RKO (cell line): ENCODE data around the gene FZD1.

ENCODE experiments used
- DNase-seq: peaks from one replicate; pipeline ENCODE4 v3.0.0-alpha.2; 2016; ENCODE audit warnings: low spot score

Gene FZD1

DNA sequence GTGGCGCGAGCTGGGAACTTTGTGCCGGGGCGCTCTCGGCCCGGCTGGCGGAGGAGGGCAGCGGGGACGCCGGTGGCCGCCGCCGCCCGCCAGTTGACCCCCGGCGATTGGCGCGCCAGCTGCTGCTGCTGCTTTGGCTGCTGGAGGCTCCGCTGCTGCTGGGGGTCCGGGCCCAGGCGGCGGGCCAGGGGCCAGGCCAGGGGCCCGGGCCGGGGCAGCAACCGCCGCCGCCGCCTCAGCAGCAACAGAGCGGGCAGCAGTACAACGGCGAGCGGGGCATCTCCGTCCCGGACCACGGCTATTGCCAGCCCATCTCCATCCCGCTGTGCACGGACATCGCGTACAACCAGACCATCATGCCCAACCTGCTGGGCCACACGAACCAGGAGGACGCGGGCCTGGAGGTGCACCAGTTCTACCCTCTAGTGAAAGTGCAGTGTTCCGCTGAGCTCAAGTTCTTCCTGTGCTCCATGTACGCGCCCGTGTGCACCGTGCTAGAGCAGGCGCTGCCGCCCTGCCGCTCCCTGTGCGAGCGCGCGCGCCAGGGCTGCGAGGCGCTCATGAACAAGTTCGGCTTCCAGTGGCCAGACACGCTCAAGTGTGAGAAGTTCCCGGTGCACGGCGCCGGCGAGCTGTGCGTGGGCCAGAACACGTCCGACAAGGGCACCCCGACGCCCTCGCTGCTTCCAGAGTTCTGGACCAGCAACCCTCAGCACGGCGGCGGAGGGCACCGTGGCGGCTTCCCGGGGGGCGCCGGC, 870 bp downstream of the FZD1 start:
- DNase-seq: peak; percentile 53

DNA sequence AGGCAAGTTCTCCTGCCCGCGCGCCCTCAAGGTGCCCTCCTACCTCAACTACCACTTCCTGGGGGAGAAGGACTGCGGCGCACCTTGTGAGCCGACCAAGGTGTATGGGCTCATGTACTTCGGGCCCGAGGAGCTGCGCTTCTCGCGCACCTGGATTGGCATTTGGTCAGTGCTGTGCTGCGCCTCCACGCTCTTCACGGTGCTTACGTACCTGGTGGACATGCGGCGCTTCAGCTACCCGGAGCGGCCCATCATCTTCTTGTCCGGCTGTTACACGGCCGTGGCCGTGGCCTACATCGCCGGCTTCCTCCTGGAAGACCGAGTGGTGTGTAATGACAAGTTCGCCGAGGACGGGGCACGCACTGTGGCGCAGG, 1.4 kb downstream of the FZD1 start:
- DNase-seq: no peak

DNA sequence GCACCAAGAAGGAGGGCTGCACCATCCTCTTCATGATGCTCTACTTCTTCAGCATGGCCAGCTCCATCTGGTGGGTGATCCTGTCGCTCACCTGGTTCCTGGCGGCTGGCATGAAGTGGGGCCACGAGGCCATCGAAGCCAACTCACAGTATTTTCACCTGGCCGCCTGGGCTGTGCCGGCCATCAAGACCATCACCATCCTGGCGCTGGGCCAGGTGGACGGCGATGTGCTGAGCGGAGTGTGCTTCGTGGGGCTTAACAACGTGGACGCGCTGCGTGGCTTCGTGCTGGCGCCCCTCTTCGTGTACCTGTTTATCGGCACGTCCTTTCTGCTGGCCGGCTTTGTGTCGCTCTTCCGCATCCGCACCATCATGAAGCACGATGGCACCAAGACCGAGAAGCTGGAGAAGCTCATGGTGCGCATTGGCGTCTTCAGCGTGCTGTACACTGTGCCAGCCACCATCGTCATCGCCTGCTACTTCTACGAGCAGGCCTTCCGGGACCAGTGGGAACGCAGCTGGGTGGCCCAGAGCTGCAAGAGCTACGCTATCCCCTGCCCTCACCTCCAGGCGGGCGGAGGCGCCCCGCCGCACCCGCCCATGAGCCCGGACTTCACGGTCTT, 1.9 kb downstream of the FZD1 start:
- DNase-seq: no peak

DNA sequence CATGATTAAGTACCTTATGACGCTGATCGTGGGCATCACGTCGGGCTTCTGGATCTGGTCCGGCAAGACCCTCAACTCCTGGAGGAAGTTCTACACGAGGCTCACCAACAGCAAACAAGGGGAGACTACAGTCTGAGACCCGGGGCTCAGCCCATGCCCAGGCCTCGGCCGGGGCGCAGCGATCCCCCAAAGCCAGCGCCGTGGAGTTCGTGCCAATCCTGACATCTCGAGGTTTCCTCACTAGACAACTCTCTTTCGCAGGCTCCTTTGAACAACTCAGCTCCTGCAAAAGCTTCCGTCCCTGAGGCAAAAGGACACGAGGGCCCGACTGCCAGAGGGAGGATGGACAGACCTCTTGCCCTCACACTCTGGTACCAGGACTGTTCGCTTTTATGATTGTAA, 2.5 kb downstream of the FZD1 start:
- no peak for DNase-seq

DNA sequence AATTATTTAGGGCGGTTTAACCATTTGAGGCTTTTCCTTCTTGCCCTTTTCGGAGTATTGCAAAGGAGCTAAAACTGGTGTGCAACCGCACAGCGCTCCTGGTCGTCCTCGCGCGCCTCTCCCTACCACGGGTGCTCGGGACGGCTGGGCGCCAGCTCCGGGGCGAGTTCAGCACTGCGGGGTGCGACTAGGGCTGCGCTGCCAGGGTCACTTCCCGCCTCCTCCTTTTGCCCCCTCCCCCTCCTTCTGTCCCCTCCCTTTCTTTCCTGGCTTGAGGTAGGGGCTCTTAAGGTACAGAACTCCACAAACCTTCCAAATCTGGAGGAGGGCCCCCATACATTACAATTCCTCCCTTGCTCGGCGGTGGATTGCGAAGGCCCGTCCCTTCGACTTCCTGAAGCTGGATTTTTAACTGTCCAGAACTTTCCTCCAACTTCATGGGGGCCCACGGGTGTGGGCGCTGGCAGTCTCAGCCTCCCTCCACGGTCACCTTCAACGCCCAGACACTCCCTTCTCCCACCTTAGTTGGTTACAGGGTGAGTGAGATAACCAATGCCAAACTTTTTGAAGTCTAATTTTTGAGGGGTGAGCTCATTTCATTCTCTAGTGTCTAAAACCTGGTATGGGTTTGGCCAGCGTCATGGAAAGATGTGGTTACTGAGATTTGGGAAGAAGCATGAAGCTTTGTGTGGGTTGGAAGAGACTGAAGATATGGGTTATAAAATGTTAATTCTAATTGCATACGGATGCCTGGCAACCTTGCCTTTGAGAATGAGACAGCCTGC, 3.1 kb downstream of the FZD1 start:
- DNase-seq: no peak

DNA sequence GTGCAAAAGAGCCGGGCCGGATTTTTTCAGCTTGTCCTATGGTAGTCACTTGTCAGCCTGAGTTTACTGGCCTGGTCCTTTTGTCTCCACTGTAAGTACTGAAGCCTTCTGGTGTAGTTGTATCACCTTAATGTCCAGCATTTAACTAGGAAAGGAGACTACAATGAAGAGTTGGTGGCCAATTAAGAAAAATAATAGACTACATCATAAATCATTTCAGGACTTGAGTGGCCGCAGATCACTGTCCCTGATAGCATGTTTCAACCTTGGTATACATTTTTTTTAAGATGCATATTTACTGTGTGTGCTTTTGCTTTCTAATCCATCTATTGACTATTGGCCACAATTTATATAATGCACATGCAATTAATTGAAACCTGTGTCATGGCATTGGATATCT, 6.1 kb downstream of the FZD1 start:
- DNase-seq: no peak

DNA sequence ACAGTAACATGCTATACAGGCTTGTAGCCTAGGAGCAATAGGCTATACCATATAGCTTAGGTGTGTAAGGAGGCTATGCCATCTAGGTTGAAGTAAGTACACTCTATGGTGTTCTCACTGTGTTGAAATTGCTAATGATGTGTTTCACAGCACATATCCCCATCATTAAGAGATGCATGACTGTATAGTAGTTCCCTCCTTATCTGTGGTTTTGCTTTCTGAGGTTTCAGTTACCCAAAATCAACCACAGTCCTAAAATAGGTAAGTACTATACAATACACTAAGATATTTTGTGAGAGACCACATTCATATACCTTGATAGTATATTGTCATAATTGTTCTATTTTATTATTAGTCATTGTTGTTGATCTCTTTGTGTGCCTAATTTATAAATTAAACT, 12.7 kb downstream of the FZD1 start:
- no peak for DNase-seq

DNA sequence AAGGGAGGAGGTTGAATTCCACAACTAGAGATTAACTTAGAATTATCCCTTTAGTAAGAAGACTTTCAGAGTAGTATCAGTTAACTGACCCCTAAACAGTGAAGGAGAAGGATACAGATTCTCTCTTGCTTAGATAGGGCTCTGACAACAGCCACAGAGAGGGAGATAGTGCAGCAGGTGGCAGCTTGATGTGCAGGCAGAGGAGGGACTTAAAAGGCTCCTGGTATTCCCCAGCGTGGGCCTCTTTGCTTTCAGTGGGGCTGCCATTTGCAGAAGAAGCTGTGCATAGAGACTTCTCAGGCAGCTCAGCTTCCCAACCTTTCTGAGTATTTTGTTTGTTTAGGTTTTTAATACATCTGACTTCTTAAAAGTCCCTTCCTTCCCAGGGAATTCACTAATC, 16.0 kb downstream of the FZD1 start:
- DNase-seq: no peak

DNA sequence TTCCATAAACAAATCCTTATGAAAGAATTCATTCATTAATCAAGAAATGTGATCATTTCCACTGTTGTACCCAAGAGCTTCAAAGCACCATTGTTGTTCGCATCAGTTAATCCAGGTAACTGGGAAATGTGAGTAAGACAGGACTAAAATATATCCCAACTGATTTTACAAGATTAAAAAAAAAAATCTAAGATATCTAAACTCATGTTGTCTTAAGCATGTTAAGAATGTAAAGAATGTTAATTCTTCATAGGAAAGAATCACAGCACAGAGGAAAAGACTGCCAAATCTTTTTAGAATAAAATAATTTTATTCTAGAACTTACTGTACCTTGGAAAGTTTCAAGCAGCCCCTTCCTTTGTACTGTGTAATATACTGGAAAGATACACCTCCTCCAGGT, 16.4 kb downstream of the FZD1 start:
- DNase-seq: no peak

DNA sequence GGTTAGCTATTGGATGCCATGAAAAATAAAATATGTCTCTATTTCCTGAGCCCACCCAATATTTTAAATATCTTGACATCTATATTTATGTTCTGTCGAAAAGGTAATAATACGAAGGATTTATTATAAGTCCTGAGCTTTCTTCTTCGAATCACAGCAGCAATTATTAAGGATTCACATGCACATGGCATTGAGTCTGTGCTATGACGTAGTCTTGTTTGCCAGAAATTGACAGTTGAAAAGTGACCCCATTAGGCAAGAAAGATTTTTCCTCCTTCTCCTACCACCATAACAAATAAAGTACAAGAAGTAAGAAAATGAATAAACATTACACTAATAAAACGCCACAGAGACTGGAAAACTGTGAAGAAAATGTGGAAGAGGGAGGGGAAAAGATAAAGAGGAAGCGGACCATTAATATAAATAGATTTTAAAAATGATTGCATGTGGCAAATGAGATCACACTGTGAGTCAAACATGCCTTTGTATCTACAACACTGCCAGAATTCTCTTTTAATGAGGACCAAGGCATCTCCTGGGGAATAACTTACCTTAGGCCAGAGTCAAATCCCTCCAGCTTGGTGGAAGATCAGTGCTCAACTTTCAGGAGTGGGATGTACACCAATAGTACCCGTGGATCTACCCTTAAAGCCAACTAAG, 21.6 kb downstream of the FZD1 start:
- no peak for DNase-seq

DNA sequence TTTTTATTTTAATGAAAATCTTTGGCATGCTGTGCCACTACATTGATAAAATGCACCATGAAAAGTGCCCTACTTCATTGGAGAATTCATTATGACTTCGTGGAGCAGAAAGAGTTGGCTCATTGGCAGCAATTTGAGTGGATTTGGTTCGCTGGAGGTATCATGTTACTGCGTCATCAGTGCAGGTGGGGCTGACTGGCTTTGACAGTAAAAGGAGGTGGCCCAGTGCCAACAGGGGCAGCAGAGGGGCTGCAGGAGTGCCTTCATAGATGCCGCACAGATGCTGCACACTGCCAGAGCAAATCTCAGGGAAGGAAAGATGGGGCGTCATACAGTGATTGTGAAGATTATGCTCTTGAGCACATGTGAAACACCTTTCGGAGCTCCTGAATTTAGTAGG, 22.2 kb downstream of the FZD1 start:
- no peak for DNase-seq

DNA sequence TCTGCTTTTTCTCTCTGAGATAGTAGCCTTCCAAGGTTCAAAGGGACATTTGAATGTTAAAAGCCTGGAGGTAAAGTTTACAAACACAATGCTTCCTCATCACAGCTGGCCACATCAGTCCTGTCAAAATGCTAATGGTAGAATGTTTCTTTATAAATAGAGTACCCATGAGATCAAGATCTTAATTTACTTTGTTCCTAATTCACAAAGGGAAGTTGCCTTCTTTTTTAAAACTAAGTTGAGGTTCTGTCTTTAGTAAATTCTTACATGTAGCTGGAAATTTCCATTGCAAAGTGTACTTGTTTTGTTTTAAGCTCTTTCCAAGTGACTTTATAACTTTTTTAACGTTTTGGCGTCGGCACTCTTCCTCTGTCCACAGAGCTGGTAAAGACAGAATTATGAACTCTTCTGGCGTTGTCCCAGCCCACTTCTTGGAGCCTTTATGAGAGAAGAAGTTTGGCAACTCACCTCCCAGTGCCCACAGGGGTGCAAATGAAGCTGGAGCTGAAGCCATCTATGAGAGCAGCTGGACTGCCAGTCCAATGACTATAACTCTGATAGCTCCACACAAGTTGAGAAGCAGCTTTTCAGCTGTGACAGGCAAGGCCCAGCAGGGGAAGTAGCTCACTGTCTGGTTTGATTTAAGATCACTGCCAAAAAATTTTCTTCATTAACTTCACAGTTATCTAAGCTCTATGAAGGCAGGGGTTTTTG, 23.3 kb downstream of the FZD1 start:
- DNase-seq: no peak

DNA sequence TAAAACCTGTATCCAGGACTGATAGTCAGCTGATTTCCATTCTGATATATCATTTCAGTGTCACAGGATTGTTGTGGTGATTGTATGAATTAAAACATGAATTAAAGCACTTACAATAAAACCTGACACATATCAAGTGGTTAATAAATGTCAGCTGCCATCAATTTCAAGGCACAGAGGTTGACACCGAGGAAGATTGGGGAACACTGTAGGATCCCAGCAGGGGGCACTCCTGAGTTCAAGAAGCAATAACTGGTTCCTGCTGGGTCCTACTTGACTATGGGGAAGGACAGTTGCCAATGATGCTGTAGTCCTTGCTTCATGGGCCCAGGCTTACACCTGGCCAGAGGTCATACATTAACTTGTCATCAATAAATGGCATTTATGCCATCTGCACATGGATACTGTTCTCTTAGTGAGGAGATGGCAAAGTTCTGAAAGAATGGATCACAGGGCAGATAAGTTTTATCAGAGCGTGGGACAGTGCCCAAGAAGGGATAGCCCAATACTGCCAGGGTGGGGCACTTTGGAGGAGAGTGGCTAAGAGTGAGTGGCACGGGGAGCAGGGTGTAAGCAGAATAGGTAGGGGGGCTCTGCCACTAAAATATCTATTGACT, 24.1 kb downstream of the FZD1 start:
- no peak for DNase-seq

DNA sequence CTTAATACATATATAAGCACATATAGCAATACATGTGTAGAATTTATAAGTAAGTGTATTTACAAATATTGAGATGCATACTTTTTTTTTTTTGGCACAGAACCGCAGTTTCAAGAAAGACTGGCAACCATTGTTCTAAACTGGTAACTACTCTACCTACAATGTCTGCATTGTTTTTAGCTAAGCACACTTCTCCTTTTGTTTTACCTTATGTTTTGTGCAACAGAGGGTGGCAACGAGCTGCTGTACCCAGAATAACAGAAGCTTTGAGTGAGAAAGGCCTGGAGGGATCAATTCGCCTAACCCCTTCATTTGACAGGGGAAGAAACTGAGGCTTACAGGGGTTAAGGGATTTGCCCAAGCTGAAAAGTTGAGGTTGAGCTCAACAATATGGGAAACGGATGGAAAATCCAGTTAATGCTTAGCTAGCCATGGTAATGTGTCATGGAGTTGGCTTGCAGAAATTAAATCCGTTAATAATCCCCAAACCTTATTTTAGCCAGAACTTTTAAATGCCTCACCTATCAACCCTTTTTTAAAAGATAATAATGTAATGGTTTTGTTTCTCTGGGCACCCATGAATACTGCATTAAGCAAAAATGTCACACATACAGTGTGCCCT, 25.5 kb downstream of the FZD1 start:
- DNase-seq: no peak

DNA sequence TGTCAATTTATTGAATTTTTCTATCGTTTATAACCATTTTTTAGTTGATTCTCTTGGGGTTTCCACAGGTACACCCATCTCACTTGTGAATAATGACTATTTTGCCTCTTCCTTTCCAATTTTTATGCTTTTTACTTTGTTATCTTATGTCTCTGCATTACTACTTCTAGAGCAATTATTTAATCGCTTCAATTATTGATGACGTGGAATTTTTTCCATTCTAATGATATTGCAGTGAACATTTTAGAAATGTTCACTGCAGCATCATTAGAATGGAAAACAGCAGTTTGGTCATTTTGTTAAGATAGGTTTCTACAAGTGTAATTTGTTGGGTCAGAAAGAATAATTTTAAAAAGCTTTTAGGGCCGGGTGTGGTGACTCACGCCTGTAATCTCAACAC, 27.1 kb downstream of the FZD1 start:
- no peak for DNase-seq

DNA sequence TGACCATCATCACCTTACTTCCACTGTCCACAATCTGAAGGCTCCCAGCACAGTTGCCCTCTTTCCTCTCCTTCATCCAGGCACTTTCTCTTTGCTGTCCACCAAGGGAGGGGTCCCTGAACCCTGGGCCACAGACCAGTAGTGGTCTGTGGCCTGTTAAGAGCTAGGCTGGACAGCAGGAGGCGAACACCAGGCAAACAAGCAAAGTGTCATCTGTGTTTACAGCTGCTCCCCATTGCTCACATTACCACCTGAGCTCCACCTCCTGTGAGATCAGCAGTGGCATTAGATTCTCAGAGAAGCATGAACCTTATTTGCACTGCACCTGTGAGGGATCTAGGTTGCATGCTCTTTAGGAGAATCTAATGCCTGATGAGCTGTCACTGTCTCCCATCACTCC, 27.7 kb downstream of the FZD1 start:
- no peak for DNase-seq

DNA sequence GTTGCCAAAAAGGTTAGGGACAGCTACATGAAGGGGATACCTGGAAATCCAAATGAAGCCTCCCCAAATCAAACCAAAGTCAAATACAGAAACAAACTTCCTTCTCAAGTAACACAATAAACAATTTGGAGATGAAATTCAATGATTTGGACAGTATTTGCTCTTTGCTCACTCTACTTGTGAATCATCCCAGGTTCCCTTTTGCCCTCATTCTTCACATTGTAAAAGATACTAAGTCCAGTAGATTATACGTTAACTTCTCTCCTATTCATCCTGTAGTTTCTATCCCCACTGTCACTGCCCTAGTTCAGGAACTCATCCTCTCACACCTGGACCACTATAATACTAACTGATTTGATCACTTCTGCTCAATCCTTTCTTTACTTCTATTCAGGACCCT, 28.3 kb downstream of the FZD1 start:
- no peak for DNase-seq

DNA sequence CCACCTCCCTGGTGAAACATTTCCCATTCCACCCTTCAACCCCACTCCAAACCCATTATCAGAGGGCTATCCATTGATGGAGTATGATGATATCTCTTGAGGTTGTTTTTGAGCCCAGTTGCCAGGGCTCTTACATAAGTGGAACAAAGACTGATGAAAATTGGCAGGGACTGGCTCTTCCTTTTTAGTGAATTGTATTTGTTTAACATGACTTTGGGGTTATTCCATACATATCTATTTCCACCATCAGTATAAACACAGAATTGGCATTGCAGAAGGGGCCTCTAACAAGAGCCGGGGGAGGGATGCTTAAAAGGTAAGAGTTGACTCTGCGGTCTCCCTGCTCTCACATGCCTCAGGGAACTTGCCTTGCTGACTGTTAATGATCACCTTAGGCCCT, 28.9 kb downstream of the FZD1 start:
- DNase-seq: no peak

DNA sequence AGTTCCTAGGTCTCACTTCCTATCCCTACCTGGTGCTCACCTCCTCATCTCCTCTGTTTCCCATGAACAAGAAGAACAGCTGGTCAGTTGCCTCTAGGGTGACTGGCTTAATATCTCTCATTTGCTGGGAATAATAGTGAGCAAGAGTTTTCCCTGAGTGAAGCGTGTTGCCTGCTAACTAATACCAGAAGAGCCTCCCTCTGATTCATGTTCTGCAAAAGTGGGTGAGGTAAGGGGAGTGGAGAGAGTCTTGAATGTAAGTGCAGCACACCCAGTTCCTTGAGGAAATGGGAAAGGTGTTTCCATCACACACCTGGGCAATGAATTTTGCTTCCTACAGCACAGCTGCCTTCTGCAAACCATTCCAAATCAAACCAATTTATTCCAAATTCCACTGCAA, 29.6 kb downstream of the FZD1 start:
- no peak for DNase-seq

DNA sequence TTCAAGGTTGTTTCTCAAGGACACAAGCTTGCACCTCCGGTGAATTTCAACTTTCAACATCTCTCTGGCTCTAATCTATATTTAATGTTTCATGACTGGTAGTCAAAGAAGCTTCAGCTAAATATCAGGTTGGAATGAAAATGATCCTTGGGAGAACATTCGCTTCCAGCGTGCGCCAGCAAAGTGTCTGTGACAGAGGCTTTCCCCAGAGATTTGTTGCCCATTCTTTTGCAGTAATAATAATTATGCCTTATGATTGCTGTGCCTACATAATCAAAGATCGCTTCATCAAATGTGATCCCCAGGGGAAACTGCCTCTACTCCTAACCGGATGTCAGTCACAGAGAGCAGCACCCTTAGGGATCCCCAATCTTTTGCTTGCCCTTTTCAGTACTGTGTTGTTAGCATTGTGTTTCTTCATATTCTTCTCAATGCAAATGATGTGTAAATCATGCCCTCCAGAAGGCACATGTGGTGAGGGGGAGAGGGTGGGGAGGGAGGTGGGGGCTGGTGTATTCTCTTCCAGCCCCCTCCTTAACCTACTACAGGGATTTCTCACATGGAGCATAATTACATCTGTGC, 30.5 kb downstream of the FZD1 start:
- DNase-seq: no peak

DNA sequence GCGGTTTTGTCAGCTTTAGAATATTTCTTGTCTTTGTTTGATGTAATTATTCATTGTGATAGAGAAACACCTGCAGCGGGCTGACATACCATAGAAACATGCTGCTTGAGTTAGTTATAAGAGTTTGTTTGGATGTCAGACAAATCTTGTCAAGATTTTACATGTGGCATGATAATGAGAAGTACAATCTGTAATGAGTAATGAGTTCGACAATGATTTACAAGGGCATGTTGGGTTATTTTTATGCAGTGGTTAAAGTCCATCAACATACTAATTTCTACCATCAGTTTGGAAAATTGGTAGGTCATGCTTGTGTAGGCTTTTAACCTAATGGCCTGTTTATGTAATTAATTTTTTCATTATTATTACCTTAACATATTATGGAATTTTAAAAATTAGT, 31.3 kb downstream of the FZD1 start:
- no peak for DNase-seq
